GM12891 (cell line): ENCODE measurements around the gene MOGAT3.

Experiments used
- POLR2A ChIP-seq: IDR thresholded peaks from 2 replicates; pipeline ENCODE4 v1.6.1; 2011; ENCODE audit warnings: low read depth, low read length, control low read depth
- POLR2AphosphoS5 ChIP-seq: IDR thresholded peaks from 2 replicates; pipeline ENCODE4 v1.6.1; 2011; ENCODE audit warnings: low read depth, low read length, control low read depth
- POU2F2 ChIP-seq: IDR thresholded peaks from 2 replicates; pipeline ENCODE4 v1.6.1; 2011; ENCODE audit warnings: low read depth, mild to moderate bottlenecking, control low read depth, low read length, moderate library complexity
- SPI1 ChIP-seq: IDR thresholded peaks from 2 replicates; pipeline ENCODE4 v1.6.1; 2011; ENCODE audit warnings: low read depth, low read length, control low read depth
- TAF1 ChIP-seq: IDR thresholded peaks from 2 replicates; pipeline ENCODE4 v1.6.1; 2011; ENCODE audit warnings: low read depth, low read length, control low read depth

- TF ChIP-seq POLR2AphosphoS5: no peak
- TF ChIP-seq SPI1: no peak
- no peak for TF ChIP-seq TAF1
- no peak for TF ChIP-seq POU2F2
- no peak for TF ChIP-seq POLR2A
These were observed 26.4 kb downstream of the MOGAT3 start for GRCh38 chr7:101174322-101174854.
